ENCODE data around the gene RYR3. TPM values are rescaled to one million over a fixed set of nuclear protein-coding genes. Genes with fewer than 3 reads are reported as not detected.
"Not testable (repeated sequence)": the region's sequence is repeated elsewhere in the genome, so short reads cannot be mapped to it uniquely, and the experiment has no call there.

The RYR3 gene
- total RNA-seq, 1 experiment from 2014 or later, result under 0.01 TPM

DNA sequence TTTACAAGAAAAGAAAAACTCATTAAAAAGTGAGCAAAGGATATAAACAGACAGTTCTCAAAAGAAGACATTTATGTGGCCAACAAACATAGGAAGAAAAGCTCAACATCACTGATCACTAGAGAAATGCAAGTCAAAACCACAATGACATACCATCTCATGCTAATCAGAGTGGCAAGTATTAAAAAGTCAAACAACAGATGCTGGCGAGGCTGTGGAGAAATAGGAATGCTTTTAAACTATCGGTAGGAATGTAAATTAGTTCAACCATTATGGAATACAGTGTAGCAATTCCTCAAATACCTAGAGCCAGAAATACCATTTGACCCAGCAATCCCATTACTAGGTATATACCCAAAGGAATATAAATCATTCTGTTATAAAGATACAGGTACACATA, 267.1 kb downstream of the RYR3 start:
- peak; percentile 37 for DNase-seq (ENCODE audit: low read depth)

DNA sequence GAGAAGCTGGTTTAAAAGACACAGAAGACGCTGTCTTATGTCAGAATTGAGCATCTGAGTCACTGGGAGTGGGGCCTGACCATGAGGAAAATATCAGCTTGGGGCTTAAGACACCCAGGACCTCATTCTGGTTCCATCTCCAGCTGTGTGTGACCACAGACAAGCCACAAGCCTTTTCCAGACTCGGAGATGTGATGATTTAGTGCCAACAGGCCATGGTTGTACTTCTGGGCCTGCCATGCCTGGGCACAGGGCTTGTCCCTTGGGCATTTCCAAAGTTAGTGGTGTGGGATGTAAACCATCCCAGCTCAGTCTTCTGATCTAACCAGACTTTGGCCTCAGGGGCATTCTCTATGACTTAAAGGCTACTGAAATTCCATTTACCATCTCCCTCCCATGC, 269.8 kb downstream of the RYR3 start:
- peak; percentile 95 for DNase-seq (ENCODE audit: low read depth)

DNA sequence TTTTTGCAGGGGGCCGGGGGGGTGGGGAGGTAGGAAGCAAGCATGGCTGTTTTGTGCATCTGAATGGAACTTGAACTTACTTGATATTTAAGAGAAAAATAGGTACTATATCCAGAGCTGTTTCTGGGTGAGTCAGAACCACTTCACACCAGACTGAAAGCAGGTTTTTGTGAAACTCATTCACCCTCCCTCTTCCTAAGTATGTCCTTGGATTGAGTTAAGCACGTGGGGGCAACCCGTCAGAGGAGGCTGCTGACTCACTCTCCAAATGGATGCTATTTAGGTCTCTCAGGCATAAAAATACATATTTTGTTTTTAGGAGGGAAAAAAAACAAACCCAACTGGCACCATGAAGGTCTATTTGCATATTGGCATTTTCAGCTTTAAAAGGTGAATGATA, 270.3 kb downstream of the RYR3 start:
- DNase-seq (ENCODE audit: low read depth), result peak; percentile 83

DNA sequence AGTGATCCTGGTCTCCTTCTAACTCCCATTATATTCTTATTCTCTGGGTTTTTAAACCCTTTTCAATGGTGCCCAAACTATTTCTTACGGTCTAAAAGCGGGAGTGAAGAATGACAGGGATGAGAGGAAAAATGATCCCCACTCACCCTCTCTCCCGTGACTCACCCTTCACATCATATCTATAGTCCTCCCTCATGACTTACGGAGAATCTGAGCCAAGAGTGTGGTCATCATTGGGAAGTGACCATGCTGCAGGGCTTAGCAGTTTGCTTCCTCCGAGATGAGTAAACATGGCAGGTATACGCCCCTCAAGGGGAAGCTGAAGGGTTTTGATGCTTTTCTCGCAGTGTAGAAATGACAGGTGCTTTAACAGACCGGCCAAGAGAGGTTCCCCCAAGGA, 274.0 kb downstream of the RYR3 start:
- DNase-seq (ENCODE audit: low read depth), result peak; percentile 89

DNA sequence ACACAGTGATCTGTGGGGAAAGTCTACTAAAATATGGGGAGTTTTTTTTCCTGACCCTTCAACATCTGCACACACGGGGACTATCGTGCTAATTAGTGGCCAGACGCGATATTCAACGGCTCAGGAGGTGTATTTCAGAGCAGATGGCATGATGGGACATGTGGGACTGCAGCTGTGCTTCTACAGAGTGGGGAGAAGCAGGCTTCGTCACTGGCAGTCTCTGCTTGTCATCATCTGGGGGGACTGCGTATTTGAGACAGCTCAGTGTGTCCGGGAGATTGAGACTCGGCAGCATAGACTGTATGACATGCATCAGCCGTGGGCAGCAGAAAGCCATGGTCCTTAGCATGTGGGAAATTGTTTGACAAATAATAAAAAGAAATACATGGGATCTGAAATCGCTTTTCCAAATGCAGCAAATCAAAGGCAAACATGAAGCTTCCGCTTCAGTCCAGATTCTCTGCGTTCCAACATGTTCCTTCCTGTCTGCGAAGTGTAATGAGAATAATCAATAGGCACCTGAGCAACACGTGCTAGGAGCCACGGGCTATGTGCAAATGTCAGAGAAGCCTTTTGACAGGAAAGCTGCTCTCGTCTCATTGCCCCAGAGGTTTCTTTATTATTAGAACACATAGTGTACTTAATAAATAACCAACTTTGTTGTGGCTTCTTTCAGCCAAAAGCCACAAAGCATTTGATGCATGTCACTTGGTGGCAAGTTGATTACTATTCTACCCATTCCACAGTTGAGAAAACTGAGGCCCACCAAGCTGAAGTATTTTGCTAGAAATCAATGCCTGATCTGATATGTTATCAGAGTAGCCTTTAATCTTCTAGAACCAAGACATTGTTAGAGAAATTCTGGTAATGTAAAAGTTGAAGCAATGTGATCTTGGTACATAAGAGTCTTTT, 276.3 kb downstream of the RYR3 start:
- DNase-seq (ENCODE audit: low read depth), result no peak

DNA sequence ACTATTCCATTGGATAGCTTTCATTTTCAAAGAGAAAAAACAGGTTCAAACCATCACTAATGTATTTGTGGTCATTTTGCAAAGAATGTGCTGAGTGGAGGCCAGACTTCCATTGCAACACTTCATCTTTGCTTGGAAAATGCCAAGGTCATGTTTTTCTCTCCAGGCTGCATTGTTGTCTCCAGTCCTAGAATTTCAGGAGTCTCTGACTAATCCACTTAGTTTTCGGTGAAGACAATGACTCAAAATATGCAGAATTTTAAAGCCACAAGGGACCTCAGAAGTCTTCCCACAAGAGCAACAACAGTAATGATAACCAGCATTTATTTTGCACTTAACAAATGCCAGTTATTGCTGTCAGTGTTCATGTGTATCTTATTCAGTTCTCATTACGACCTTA, 277.0 kb downstream of the RYR3 start:
- peak; percentile 72 for DNase-seq (ENCODE audit: low read depth)

DNA sequence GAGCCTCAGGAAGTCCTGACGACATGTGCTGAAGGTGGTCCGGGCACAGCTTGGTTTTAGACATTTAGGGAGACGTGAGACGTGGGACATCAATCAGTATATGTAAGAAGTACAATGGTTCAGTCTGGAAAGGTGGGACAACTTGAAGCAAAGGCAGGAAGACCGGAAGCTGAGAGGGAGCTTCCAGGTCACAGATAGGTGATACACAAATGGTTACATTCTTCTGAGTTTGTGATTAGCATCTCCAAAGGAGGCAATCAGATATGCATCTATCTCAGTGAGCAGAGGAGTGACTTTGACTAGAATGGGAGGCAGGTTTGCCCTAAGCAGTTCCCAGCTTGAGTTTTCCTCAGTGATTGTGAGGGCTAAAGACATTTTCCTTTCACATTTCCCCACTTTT, 282.1 kb downstream of the RYR3 start:
- DNase-seq (ENCODE audit: low read depth), result no peak

DNA sequence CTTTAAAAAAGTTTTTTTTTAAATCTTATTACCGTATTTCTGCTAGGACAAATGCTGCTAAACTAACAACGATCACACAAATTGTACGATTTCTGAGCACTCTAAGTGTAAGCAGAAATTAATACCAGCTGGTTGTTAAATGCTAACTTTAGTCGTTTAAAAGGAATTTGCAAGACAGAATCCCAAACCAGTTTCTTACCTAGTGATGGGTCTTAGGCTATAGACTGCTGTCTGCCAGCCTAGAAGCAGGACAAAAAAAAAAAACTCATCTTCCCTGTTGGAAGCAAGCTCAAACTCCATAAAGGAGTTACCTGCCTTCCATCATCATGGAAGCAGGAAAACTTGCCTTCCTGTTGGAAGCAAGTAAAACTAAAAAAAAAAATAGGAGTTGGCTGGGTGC, 287.6 kb downstream of the RYR3 start:
- DNase-seq (ENCODE audit: low read depth), result not testable (repeated sequence)

DNA sequence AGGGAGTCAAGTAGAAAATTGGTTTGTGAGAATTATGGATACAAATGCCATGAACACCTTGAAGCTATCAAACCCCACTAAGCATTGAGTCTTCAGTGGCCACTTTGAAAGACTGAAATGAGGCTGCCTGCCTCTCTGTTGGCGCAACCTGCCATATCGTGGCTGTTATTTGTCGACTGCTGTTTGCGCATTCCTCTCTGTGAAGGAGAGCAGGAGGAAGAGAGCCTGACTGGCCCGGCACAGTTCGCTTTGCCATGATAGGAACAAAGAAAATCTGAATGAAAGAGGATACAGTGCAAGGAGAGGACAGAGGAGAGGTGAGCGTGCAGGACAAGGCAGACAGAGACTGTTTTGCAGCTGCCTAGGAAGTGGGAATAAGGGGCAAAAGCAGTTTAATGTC, 289.4 kb downstream of the RYR3 start:
- DNase-seq (ENCODE audit: low read depth), result no peak

DNA sequence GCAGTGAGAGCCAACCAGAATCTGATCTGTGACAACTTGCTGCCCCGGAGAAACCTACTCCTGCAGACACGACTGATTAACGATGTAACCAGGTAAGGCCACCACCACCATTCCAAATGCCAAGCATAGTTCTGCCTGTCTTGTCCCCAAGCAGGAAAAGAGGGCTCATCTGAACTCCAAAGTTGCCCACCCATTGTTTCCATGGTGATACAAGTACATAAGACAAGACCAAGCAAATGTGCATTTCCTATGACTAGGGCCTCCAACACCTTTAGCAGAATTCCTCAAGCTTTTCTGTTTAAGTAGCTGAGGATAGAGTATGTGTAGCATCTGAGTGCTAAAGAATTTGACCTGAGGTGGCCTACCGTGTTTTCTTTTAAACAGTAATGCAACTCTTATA, 290.7 kb downstream of the RYR3 start:
- DNase-seq (ENCODE audit: low read depth), result no peak

DNA sequence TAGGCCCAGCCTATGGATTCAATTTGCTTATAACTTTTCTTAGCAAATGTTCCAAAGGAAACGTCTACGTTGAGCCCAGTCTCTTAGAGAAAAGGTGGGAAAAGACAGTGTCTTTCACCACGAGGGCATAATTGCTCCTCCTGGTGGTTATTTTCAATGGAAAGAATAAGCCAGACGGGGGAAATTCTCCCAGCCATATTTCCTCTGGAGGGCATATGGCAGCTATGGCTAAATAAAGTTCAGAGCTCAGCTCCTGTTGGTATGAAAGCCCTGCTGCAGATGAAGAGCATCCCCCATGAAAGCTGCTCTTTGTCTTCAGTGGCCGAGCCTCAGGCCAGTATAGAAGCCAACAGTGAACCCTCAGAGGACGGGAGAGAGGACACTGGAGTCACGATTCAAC, 297.9 kb downstream of the RYR3 start:
- peak; percentile 55 for DNase-seq (ENCODE audit: low read depth)

DNA sequence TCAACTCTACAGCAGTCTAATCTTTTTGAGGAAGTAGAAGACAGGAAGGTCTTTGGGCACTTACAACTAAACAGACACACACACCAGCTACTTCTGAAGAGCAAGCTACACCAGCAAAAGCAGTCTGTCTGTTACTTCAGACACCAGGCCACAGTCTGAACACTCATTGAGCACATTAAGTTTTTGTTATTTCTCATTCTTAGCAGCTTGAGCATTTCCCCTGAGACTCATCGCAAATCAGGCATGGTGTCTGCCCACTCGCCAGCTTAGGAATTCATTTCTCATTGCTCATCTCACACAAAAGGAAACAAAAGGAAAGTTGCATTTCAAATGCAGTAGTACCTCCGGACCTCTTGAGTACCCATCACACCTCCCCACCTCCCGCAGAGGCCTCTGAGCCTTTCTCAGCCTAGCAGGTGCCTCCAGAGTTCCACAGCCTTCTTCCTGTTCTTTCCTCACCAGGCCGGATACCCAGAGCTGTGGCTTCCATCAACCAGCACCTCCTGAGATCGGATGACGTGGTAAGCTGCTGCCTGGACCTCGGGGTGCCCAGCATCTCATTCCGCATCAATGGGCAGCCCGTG, 302.0 kb downstream of the RYR3 start:
- DNase-seq (ENCODE audit: low read depth), result no peak

DNA sequence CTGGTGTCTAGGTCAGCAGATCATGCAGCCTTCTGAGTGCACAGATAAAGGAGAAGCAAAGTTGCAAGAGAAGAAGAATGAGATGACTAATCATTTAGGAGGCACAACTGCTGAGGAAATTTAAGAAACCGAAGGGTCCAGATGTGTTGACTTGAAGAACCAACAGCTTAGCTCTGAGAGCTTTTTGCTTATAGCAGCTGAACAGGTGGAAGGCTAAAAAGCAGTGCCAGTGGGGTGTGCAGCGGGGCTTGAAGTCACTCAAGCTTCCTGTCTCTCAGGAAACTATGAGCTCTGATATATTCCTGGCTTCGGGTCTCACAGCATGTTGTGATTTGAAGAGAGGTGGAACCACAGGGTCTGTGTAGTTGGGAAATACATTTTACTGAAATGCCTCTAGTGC, 305.7 kb downstream of the RYR3 start:
- DNase-seq (ENCODE audit: low read depth), result no peak

DNA sequence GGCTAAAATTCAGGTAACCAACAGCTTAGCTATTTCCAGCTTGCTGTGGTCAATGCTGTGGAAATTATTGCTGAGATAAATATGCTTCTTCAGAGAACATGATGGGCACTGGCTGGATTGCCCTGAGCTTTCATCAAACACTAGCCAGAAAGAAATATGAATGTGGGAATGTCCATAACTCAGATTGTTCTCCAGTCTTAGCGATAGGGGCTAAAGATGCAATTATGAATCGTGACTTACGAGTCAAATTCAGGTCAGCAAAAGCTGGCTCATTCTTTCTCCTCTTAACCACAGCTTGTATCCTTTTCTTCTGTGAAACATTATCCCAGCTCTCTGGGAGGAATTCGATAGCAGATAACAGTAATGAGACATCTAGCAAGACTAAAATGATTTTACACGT, 307.6 kb downstream of the RYR3 start:
- no peak for DNase-seq (ENCODE audit: low read depth)

DNA sequence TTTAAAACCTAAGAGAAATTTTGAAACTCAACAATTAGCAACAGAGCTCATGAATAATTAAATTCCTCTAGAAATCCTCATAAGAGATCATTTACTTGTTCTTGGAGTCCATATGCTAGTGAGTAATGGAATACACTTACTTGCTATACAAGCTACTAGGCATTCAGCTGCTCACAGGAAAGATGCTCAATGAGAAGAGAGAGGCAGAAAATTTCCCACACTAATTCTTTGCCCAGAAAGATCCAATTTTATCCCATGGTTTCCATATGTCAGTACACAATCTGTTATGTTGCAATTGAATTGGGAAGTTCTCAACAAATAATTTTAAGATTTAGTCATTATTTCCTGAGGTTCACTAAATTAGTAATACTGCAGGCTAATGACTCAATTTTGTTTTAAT, 310.4 kb downstream of the RYR3 start:
- no peak for DNase-seq (ENCODE audit: low read depth)

DNA sequence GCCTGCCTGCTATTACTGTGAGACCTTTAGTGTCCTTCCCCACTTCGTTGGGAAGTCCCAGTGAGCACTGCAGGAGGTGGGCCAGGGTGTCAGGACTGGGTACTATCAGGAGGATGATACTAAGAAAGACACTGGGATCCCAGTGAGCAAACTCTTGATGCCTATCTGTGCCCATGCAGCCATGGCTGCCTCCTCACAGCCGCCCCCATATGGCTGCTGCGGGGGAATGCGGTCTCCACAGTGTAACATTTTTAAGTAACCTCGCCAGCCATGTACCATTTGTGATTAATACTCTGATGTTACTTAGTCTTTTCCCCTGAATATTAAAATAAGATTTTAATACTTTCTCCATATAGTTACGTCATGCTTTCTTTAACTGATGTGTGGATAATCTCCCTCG, 312.2 kb downstream of the RYR3 start:
- DNase-seq (ENCODE audit: low read depth), result no peak

DNA sequence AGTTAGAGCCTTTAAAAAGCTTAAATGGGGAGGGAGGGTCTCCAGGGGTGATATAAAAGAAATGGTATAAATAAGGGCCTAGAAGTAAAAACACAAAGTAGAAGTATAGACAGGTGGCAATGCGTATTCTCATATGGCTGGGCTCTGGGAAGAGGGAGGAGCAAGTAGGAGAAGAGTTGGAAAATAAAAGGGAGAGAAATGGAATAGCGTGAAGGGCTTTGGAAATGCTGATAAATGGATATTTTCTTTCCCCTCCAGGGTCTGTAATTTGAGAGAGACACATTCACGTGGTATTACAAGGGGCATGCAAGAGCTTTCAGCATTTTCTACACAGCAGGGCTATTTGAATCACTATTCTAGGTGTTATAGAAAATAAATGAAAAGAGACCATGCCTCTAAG, 313.7 kb downstream of the RYR3 start:
- no peak for DNase-seq (ENCODE audit: low read depth)

DNA sequence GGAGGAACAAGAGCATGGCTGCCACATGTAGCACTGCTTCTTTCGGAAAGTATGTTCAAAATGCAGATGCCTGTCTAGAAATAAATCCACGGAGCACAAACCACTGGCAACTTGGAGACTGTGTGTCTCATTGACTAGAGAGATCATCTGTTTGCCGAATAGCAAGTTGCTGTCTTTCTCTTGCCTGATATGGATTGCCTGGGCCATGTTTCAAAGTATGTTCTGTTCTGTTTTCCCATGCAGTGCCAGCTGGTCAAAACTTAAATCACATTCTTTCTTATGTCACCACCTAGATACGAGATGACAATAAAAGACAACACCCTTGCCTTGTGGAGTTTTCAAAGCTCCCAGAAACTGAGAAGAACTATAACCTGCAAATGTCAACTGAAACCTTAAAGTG, 318.9 kb downstream of the RYR3 start:
- no peak for DNase-seq (ENCODE audit: low read depth)

DNA sequence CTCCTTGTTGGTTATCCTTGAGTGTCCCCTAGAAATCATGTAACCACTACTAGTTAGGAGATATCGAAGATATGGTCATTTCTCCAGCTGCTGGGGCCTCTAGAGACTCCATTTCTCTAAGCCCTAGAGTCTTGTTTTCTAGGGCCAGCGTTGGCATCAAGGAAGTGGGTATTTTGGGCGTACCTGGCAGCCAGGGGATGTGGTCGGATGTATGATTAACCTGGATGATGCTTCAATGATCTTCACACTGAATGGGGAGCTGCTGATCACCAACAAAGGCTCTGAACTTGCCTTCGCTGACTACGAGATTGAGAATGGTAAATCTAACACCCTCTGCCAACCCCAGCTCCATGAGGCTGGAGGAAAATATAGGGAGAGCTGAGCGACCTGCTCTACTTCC, 325.5 kb downstream of the RYR3 start:
- no peak for DNase-seq (ENCODE audit: low read depth)

DNA sequence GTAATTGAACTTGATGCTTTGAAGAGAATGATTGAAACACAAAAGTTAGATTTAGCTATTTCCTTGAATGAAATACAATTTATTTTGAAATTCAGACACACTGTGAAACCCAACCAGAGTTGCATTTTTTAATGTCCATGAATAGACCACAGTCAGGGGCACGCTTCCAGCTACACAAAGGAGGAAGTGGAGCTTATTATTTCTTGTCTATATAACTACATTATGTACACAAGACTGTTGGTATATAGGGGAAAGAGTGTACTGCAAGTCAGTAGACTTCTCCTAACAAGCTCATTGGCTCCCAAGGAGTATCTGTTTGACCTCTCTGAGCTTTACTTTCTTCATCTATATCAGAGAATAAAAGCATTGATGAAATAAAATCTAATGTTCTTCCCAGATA, 326.2 kb downstream of the RYR3 start:
- no peak for DNase-seq (ENCODE audit: low read depth)

DNA sequence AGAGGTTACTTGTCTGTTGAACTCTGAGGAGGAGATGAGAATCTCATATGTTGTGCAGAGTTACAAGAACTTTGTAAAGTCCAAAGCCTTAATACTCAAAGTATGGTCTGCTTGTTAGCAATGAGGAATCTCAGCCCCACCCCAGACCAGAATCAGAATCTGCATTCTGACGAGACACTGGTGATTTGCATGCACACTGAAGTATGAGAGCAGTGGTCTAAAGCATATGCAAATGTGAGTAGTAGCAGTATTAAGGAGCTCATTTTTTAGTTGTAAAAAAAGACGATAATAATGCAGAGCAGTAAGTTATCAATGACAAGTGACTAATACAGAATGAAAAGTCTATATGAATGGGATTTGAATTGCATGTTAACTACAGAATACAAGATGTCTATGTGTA, 327.7 kb downstream of the RYR3 start:
- DNase-seq (ENCODE audit: low read depth), result no peak

DNA sequence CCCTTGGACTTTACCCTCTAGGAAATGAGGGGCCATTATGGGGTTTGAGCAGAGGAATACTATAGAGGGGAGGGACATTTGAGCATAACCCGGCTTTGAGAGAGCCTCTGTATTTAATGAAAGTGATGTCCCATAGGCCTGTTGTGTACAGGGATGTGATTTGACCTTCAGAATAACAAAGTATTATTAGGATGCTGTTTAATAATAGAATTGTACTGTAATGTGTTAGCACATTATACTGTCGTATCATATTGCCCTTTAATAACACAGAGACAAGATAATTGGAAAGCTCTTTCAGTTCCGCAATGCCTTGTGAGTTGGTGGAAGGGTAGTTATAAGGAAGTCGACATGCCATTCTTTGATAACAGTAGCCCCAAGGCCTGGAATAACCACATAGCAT, 328.3 kb downstream of the RYR3 start:
- DNase-seq (ENCODE audit: low read depth), result no peak

DNA sequence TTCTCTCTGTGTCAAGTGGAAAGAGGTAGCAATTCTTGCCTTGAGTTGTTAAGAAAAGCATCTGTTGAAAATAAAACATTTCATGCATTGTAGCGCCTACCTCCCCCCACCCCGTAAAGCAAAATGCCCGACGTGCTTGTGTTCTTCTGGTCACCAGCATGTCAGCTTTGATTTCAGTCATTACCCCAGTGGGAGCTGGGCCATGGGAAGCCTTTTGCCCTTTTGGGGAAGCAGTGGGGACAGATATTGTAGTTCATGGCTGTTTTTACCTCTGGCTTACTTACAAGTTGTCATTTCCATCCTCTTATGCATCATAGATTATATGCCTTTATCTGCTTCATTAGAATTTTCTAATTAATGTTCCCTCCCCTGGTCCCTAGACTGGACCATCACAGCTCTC, 328.7 kb downstream of the RYR3 start:
- no peak for DNase-seq (ENCODE audit: low read depth)

DNA sequence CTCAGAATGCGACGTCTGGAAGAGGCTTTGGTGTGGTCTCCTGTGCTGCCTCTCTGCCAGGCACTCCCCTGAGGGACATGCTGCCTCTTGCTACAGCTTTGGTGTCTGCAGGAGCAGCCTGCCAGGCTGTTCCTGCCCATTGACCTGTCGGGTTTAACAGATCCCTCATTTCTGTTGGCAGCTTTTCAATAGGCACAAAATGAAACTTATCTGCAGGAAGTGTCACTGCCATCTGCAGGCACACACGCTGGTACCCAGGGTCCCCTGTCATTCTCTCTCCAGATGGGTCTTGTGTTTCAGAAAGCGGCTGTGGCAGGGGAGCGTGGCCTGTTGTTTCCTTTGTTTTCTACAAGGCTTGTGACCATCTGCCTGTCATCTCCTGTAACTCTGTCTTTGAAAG, 329.2 kb downstream of the RYR3 start:
- DNase-seq (ENCODE audit: low read depth), result no peak

All from RPMI7951 (cell line).